Measurements from ENCODE around the gene TAS2R38. TPM values are rescaled to one million over a fixed set of nuclear protein-coding genes. Genes with fewer than 3 reads are reported as not detected.

The TAS2R38 gene
- total RNA-seq, 1 donor from 2014 or later: not detected

- DNase-seq (ENCODE audit: low spot score): peak; percentile 90
- H3K4me1 ChIP-seq: no peaks in the 10 kb centered on the region
- no peak overlapping the region for H3K9ac ChIP-seq
- H3K9me3 Mint-ChIP-seq: no peaks in the 10 kb centered on the region
- H3K27ac Mint-ChIP-seq: no peak overlapping the region
- H3K9me3 ChIP-seq (ENCODE audit: low read depth): no peaks in the 10 kb centered on the region
- TF ChIP-seq EZH2phosphoT487 (IDR thresholded peaks at IDR 0.05) (no peak), CTCF (IDR thresholded peaks at IDR 0.05) (peak; percentile 97)
- H3K36me3 ChIP-seq: no peaks in the 10 kb centered on the region
- no peaks in the 10 kb centered on the region for H3K79me2 ChIP-seq (ENCODE audit: low read depth)
- no peaks in the 10 kb centered on the region for H3F3A ChIP-seq (ENCODE audit: low read depth)
- H3K36me3 Mint-ChIP-seq: no peaks in the 10 kb centered on the region
- no peak overlapping the region for H3K27ac ChIP-seq
- H2AFZ ChIP-seq (replicated peaks): peak overlapping the region; percentile 95
- peak overlapping the region; percentile 31 for H3K4me3 ChIP-seq
- peak overlapping the region; percentile 64 for H3K4me2 ChIP-seq
- no peaks in the 10 kb centered on the region for H4K20me1 ChIP-seq (ENCODE audit: low read depth)
- peaks cover 2% of the 10 kb centered on the region for H3K27me3 Mint-ChIP-seq (ENCODE audit: insufficient read depth, low read depth)
- H3K27me3 ChIP-seq: no peaks in the 10 kb centered on the region
- no peak overlapping the region for H3K4me3 Mint-ChIP-seq
- no peaks in the 10 kb centered on the region for H3K4me1 Mint-ChIP-seq
These were observed 2.4 kb upstream of the TAS2R38 start for GRCh38 chr7:141975806-141976523.

GRCh38 chr7:141974831-141975230, 1.3 kb upstream of the TAS2R38 start:
- H3K9me3 ChIP-seq (ENCODE audit: low read depth): no peaks in the 10 kb centered on the region
- no peaks in the 10 kb centered on the region for H3K36me3 ChIP-seq
- TF ChIP-seq EZH2 (IDR thresholded peaks at IDR 0.05) (no peak), EZH2phosphoT487 (IDR thresholded peaks at IDR 0.05) (no peak), CTCF (IDR thresholded peaks at IDR 0.05) (peak; percentile 53)
- H3F3A ChIP-seq (ENCODE audit: low read depth): no peaks in the 10 kb centered on the region
- no peak overlapping the region for H3K27ac ChIP-seq
- H3K79me2 ChIP-seq (ENCODE audit: low read depth): no peaks in the 10 kb centered on the region
- no peaks in the 10 kb centered on the region for H3K4me1 Mint-ChIP-seq
- H3K27me3 ChIP-seq: no peaks in the 10 kb centered on the region
- H3K4me2 ChIP-seq: no peak overlapping the region
- H3K4me1 ChIP-seq: no peaks in the 10 kb centered on the region
- H3K4me3 Mint-ChIP-seq: no peak overlapping the region
- H3K9ac ChIP-seq: no peak overlapping the region
- no peak overlapping the region for H2AFZ ChIP-seq (replicated peaks)
- H3K4me3 ChIP-seq: no peak overlapping the region
- DNase-seq (ENCODE audit: low spot score): peak; percentile 44
- H3K27ac Mint-ChIP-seq: no peak overlapping the region
- H3K36me3 Mint-ChIP-seq: no peaks in the 10 kb centered on the region
- no peaks in the 10 kb centered on the region for H3K9me3 Mint-ChIP-seq
- no peaks in the 10 kb centered on the region for H4K20me1 ChIP-seq (ENCODE audit: low read depth)
- H3K27me3 Mint-ChIP-seq (ENCODE audit: insufficient read depth, low read depth): peaks cover 2% of the 10 kb centered on the region

- Histone ChIP-seq H3K9me3 (ENCODE audit: low read depth) (no peaks in the 10 kb centered on the region), H3F3A (ENCODE audit: low read depth) (no peaks in the 10 kb centered on the region), H3K27me3 (no peaks in the 10 kb centered on the region), H3K4me2 (no peak overlapping the region), H2AFZ (replicated peaks) (no peak overlapping the region), H4K20me1 (ENCODE audit: low read depth) (no peaks in the 10 kb centered on the region), H3K9ac (no peak overlapping the region), H3K27ac (no peak overlapping the region), H3K4me1 (no peaks in the 10 kb centered on the region), H3K36me3 (no peaks in the 10 kb centered on the region), H3K79me2 (ENCODE audit: low read depth) (no peaks in the 10 kb centered on the region), H3K4me3 (no peak overlapping the region)
- Mint-ChIP-seq H3K4me3 (no peak overlapping the region), H3K36me3 (no peaks in the 10 kb centered on the region), H3K27me3 (ENCODE audit: insufficient read depth, low read depth) (peaks cover 2% of the 10 kb centered on the region), H3K4me1 (peaks cover 12% of the 10 kb centered on the region), H3K27ac (no peak overlapping the region), H3K9me3 (peaks cover 6% of the 10 kb centered on the region)
- no peak for DNase-seq (ENCODE audit: low spot score)
- TF ChIP-seq EZH2 (IDR thresholded peaks at IDR 0.05) (no peak), EZH2phosphoT487 (IDR thresholded peaks at IDR 0.05) (no peak), CTCF (IDR thresholded peaks at IDR 0.05) (no peak)
These were observed 12.7 kb downstream of the TAS2R38 start for GRCh38 chr7:141960687-141961422.

Data from neural progenitor cell (in vitro differentiated cells).